ENCODE results near the gene WDR20.

WDR20 gene

DNA sequence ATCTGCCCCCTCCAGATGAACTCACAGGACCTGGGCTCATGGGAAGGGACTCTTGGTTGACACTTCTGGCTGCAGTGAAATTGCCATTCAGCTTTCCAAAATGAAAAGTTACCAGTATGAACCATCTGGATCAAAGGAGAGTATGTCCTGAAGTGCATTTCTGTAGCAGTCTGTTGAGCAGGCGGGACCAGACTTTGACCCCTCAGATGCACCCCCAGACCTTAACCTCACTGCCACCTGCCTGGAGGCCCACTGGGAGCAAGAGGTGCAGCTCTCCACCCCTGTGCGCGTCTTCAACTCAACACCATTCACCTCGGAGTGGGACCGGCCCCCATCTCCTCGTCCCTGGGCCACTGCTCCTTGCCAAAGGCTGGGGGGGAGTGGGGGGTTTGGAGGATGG lies 110.3 kb downstream of the WDR20 start:
- TF ChIP-seq JUND (IDR thresholded peaks at IDR 0.05; ENCODE audit: low read depth) = no peak

DNA sequence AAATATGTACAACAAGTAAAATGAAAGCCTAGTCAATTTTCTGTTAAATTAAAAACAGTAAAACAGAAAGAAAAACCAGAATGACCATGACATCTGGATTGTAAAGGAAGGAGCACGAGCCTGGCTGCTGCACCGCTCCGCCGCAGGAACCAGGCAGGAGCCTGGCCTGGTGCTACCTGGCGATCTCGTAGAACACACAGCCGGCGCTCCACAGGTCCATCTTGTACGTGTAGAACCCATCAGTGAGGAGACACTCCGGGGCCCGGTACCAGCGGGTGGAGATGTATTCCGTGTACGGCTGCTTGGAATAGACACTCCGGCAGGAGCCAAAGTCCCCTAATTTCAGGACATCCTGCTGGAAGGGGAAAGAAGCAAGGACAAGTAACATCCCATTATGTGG lies 110.9 kb downstream of the WDR20 start:
- TF ChIP-seq JUND (IDR thresholded peaks at IDR 0.05; ENCODE audit: low read depth) = no peak
- in situ Hi-C loops (cut with HindIII; ENCODE audit: low pct_unique_long_range_greater_than_20kb, low sequenced_read_pairs) = no loop called here
- DNase-seq (ENCODE audit: low read depth in 1 of 2, low spot score in 1 of 2) = no peak

More for the DNA sequence above, 110.3 kb downstream of the WDR20 start:
- DNase-seq (ENCODE audit: low read depth in 1 of 2, low spot score in 1 of 2) = no peak
- in situ Hi-C loops (cut with HindIII; ENCODE audit: low pct_unique_long_range_greater_than_20kb, low sequenced_read_pairs) = no loop called here

- no peak for TF ChIP-seq JUND (IDR thresholded peaks at IDR 0.05; ENCODE audit: low read depth)
- in situ Hi-C loops (cut with HindIII; ENCODE audit: low pct_unique_long_range_greater_than_20kb, low sequenced_read_pairs) = no loop called here
- DNase-seq (ENCODE audit: low read depth in 1 of 2, low spot score in 1 of 2) = peak in 1 of 2 experiments; percentile 23
These were observed 111.5 kb downstream of the WDR20 start for GRCh38 chr14:102251161-102251560.

DNA sequence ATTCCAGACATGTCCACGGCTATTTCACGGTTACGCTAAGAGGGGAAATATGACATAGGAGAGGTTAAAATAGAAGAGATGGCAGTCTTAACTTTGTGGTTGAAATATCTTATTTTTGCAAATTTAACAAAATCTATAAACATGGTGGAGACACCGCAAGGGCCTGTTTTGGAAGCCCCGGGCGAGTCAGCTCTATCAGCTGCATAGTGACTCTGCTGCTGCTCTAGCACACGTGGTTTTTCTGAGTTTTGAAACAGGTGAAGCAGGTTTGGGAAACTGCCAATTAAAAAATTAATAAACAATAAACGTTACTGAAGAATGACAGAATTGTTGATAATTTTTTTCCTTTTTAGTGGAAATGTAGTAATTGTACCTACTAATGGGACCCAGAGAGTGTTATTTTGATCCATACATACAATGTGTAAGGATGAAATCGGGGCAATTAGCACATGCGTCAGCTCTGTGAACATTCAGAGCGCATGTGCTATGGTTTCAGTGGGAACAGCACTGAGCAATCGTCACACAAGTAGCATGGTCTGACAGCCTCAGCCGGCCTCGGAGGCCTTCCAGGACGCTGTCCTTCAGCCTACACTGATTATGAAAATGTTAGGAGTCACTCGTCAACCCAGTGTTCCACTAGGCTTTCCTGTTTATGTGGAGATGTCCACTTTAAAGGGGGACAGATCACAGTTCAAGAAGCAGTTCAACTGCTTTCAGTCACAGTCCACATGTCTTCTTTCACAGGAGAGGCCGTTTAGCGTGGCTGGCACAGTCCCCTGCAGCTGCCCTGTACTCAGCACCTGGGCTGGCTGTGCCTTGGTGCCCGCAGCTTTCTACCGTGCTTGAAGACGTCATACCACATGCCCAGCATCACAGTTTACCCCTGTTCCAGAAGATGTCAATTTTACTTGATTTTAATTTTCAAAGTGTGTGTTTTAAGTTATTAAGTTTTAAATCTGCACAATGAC lies 113.4 kb downstream of the WDR20 start:
- no peak for TF ChIP-seq JUND (IDR thresholded peaks at IDR 0.05; ENCODE audit: low read depth)
- DNase-seq (ENCODE audit: low read depth in 1 of 2, low spot score in 1 of 2) = no peak
- in situ Hi-C loops (cut with HindIII; ENCODE audit: low pct_unique_long_range_greater_than_20kb, low sequenced_read_pairs) = no loop called here

DNA sequence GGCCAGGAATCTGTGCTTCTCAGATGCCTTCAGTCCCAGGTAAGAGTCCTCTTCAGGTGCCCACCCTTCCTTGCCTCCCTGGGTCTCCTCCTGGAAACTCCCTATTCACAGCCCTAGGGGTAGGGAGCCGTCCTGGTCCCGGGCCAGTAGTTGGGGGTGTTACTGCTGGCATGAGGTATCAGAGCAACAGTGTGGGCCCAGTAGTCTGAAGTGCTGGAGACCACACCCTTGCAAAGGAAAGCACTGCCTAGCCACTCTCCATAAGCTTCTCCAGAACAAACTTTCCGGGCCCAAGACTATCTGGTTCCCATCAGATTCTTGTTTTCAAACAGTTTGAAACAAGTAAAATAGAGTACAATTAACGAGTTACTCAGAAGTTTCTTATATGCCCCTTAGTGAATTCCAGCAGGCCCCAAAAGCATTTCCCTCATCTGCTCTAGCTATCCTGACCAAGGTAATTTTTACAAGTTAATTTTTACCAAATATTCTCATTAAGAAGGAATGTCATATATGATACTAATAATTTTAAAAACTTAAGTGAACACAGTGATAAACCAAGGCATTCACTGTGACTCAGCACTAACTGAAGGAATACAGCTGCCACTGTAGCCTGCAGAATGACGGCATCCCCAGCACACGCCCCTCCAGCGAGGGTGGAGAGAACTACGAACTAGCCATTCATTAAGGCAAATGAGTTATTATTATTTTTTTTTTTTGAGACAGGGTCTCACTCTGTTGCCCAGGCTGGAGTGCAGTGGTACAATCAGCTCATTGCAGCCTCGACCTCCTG lies 115.9 kb downstream of the WDR20 start:
- TF ChIP-seq JUND (IDR thresholded peaks at IDR 0.05; ENCODE audit: low read depth) = no peak
- in situ Hi-C loops (cut with HindIII; ENCODE audit: low pct_unique_long_range_greater_than_20kb, low sequenced_read_pairs) = no loop called here
- no peak for DNase-seq (ENCODE audit: low read depth in 1 of 2, low spot score in 1 of 2)

GRCh38 chr14:102256716-102257115 lies 117.0 kb downstream of the WDR20 start:
- in situ Hi-C loops (cut with HindIII; ENCODE audit: low pct_unique_long_range_greater_than_20kb, low sequenced_read_pairs) = no loop called here
- no peak for TF ChIP-seq JUND (IDR thresholded peaks at IDR 0.05; ENCODE audit: low read depth)
- no peak for DNase-seq (ENCODE audit: low read depth in 1 of 2, low spot score in 1 of 2)

DNA sequence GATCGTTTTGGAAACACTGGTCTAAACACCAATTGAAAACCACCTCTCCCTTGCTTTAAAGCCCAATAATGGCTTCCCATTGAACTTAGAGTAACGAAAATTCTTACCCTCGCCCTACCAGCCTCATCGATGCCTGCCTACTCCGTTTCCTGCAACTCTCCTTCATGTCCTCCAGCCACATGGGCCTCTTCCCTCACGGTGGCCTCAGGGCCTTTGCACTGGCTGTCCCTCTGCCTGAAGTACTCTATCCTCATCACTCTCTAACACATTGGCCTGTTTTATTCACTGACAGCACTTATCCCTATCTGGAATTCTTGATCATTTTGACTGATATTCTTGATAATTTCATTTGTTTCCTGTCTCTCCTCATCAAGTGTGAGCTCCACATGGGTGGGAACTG lies 118.4 kb downstream of the WDR20 start:
- TF ChIP-seq JUND (IDR thresholded peaks at IDR 0.05; ENCODE audit: low read depth) = no peak
- in situ Hi-C loops (cut with HindIII; ENCODE audit: low pct_unique_long_range_greater_than_20kb, low sequenced_read_pairs) = no loop called here

More for the DNA sequence above, 118.4 kb downstream of the WDR20 start:
- DNase-seq (ENCODE audit: low read depth in 1 of 2, low spot score in 1 of 2) = no peak
